A549 (cell line): ENCODE results near the gene FANCC. TPM values are rescaled to one million over a fixed set of nuclear protein-coding genes. Genes with fewer than 3 reads are reported as not detected.

Experiments used
- ATAC-seq, 2 experiments: fragments of 200-7000 bp in 1 of 2; fragments of >200 bp in 1 of 2; cut with Nextera tagmentation in 1 of 2; cut with Tn5 transposase in 1 of 2; 3 replicates each; pipeline versions ENCODE4 v1.8.0 to v1.9.1; 2018 to 2020; ENCODE audit warnings: mild to moderate bottlenecking in 1 of 2, moderate library complexity in 1 of 2
- CTCF ChIA-PET: fragments of 300-600 bp; sonication (Branson Sonifier 250); formaldehyde crosslinking; extraction: SDS; loops from one replicate; lab custom pipeline; 2021; ENCODE audit warnings: antibody characterized with exemption, inconsistent platforms; lab: Yijun Ruan, JAX
- POLR2A ChIA-PET: fragments of 350-600 bp; formaldehyde crosslinking; extraction: SDS; loops from one replicate; lab custom pipeline; 2021; ENCODE audit warnings: antibody characterized with exemption, inconsistent platforms; lab: Yijun Ruan, JAX
- DNase-seq, 2 experiments: peaks; one replicate each; pipeline versions ENCODE4 v3.0.0 to v3.0.0-alpha.2; 2011 to 2016; ENCODE audit warnings: low read depth in 1 of 2, low spot score in 1 of 2
- FAIRE-seq: peaks from 2 replicates; lab custom pipeline; 2011; peaks lifted over from hg19 to GRCh38; lab: Jason Lieb, UNC
- H3K27ac ChIP-seq, 2 experiments: fragments of >200 bp; sonication (Bioruptor Twin); formaldehyde crosslinking; 3 replicates each; pipeline ENCODE4 v1.5.1; 2016 to 2017
- H3K4me1 ChIP-seq: fragments of >200 bp; sonication (Bioruptor Twin); formaldehyde crosslinking; 3 replicates; pipeline ENCODE4 v1.6.1; 2016
- H3K4me2 ChIP-seq: fragments of >200 bp; sonication (Bioruptor Twin); formaldehyde crosslinking; 3 replicates; pipeline ENCODE4 v1.6.1; 2016
- H3K4me3 ChIP-seq: fragments of >200 bp; sonication (Bioruptor Twin); formaldehyde crosslinking; 3 replicates; pipeline ENCODE4 v1.5.1; 2016
- H3K9me3 ChIP-seq: fragments of >200 bp; sonication (Bioruptor Twin); formaldehyde crosslinking; 3 replicates; pipeline ENCODE4 v1.6.1; 2016
- CBX8 ChIP-seq: fragments of 200-600 bp; sonication (generic); IDR thresholded peaks from 2 replicates; pipeline ENCODE4 v1.6.1; 2016
- E2F6 ChIP-seq: IDR thresholded peaks from 2 replicates; pipeline ENCODE4 v1.6.1; 2012; ENCODE audit warnings: low read depth, borderline replicate concordance
- SREBF2 ChIP-seq: fragments of 450-650 bp; IDR thresholded peaks from 2 replicates; pipeline ENCODE4 v1.6.1; 2014; ENCODE audit warnings: mild to moderate bottlenecking, moderate library complexity
- WGBS: methylation state at CpG from one replicate; pipeline ENCODE4 v1.1.6; 2017; ENCODE audit errors: missing lambda C conversion rate; 5-methylcytosine and 5-hydroxymethylcytosine counted together
- polyA plus RNA-seq, 4 experiments: library from polyadenylated mRNA; depleted of rRNA in 3 of 4; stranded (reverse); fragments of >200 nt; fragmentation: RNase III in 1 of 4; extraction: RNeasy Plus Mini Kit Qiagen cat#74134 plus additional on column Dnase treatment in 1 of 4; gene quantifications; 2 replicates in 3 of 4; 3 replicates in 1 of 4; pipeline ENCODE4 v1.2.3, GENCODE V29; 2011 to 2017
- small RNA-seq, 6 experiments: library from RNA; depleted of rRNA; stranded (forward); fragments of <200 nt; gene quantifications; one replicate each; pipeline ENCODE3, GENCODE V24; 2012

The FANCC gene
- polyA plus RNA-seq, 2 of the 4 experiments (the other 2 are of a cell fraction): 13.5 to 24.9 TPM

GRCh38 chr9:95049761-95050160 lies 267.7 kb downstream of the FANCC start:
- ATAC-seq (no peak), FAIRE-seq (no peak), DNase-seq (no peak)
- POLR2A ChIA-PET: interaction anchor here (1.4 kb wide), 1 partner anchor 43 kb away, joined by 3 read pairs; no protein-coding TSS in a partner anchor
- Histone ChIP-seq H3K4me2 (peak overlapping the region; percentile 93), H3K4me1 (peaks cover 59% of the 10 kb centered on the region), H3K4me3 (peak overlapping the region; percentile 57), H3K9me3 (no peaks in the 10 kb centered on the region), H3K27ac (peak overlapping the region; percentile 82 to 84)
- 1% methylated on average over 6 of the region's 6 CpGs for WGBS
- CTCF ChIA-PET: interaction anchor here (1.2 to 1.9 kb wide), 2 partner anchors 24 to 368 kb away, joined by 4 to 10 read pairs; no protein-coding TSS in a partner anchor
- TF ChIP-seq E2F6: no peak
- no peak for TF ChIP-seq CBX8
- TF ChIP-seq SREBF2: no peak

Small RNA genes within 50 kb of the gene (small RNA-seq; reads per million reads assigned to genes)
- gene MIR23B (1,464 to 85,401 (median 18,619) reads per million in 6 experiments), gene MIR27B (2,353 to 191,366 (median 139,096) reads per million in 6 experiments), gene MIR3074 (0 reads per million in 6 experiments), gene MIR6081 (0 to 0.26 (median 0) reads per million in 6 experiments), gene RNA5SP288 (0.08 to 174 (median 1.5) reads per million in 6 experiments)

Other genes starting within 250 kb of the FANCC start
- gene PTCH1, start 199.3 kb upstream of the FANCC start, polyA plus RNA-seq (2011; rRNA removed): 4.8 and 7.7 TPM in 2 replicates
- gene PTCH1, start 199.3 kb upstream of the FANCC start, polyA plus RNA-seq (2017; fragmentation: RNase III; extraction: RNeasy Plus Mini Kit Qiagen cat#74134 plus additional on column Dnase treatment): 1.6 to 1.9 TPM (median 1.9 TPM) in 3 replicates